Loucy (cell line): Measurements from ENCODE around the gene DSCAM.

Source experiments
- EZH2phosphoT487 ChIP-seq: fragments of 200-600 bp; IDR thresholded peaks from 2 replicates; pipeline ENCODE4 v1.6.1; 2018; ENCODE audit warnings: antibody characterized with exemption, mild to moderate bottlenecking, moderate library complexity, borderline replicate concordance
- TF ChIP-seq, protein P1 (sequence below): fragments of 200-600 bp; sonication (generic); conservative IDR thresholded peaks from 2 replicates; pipeline ENCODE4 v1.5.1; 2014; ENCODE audit warnings: mild to moderate bottlenecking, antibody characterized with exemption, low read length

- no peak for TF ChIP-seq EZH2phosphoT487
- TF ChIP-seq, protein P1, sequence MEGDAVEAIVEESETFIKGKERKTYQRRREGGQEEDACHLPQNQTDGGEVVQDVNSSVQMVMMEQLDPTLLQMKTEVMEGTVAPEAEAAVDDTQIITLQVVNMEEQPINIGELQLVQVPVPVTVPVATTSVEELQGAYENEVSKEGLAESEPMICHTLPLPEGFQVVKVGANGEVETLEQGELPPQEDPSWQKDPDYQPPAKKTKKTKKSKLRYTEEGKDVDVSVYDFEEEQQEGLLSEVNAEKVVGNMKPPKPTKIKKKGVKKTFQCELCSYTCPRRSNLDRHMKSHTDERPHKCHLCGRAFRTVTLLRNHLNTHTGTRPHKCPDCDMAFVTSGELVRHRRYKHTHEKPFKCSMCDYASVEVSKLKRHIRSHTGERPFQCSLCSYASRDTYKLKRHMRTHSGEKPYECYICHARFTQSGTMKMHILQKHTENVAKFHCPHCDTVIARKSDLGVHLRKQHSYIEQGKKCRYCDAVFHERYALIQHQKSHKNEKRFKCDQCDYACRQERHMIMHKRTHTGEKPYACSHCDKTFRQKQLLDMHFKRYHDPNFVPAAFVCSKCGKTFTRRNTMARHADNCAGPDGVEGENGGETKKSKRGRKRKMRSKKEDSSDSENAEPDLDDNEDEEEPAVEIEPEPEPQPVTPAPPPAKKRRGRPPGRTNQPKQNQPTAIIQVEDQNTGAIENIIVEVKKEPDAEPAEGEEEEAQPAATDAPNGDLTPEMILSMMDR = no peak
These were observed 562.5 kb downstream of the DSCAM start for GRCh38 chr21:40284409-40284808.
